Hypothalamus (tissue), 51 donors: Measurements from ENCODE around the gene ROBO1.
"Not testable (repeated sequence)": the region's sequence is repeated elsewhere in the genome, so short reads cannot be mapped to it uniquely, and the experiment has no call there.

Experiments used
- DNase-seq, 51 donors: peaks; one replicate each; lab custom pipeline; 2025; lab: John Stamatoyannopoulos, UW

ROBO1 gene

GRCh38 chr3:78894787-78895186 lies 873.0 kb downstream of the ROBO1 start:
- peak in 2 of 51 donors; percentile 16 to 31 for DNase-seq

GRCh38 chr3:78893161-78893560 lies 874.6 kb downstream of the ROBO1 start:
- no peak for DNase-seq

DNA sequence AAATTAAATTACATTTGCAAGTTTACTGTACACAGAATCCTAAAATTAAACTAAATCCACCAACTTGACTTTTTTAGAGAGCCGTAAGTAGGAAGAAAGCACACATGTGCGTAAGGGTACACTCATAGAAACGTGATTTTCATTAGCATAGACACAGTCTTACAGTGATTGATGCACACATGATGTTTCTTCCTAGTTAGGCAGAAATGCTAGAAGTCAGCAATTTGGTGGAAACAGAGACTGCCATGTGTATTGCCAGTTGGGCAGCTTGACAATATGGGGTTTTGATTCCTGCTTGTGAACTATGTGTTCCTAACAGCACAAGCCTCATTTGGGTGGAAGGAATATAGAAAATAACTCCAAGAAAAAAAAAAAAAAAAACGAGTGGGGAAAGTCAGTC lies 878.5 kb downstream of the ROBO1 start:
- DNase-seq, result no peak

DNA sequence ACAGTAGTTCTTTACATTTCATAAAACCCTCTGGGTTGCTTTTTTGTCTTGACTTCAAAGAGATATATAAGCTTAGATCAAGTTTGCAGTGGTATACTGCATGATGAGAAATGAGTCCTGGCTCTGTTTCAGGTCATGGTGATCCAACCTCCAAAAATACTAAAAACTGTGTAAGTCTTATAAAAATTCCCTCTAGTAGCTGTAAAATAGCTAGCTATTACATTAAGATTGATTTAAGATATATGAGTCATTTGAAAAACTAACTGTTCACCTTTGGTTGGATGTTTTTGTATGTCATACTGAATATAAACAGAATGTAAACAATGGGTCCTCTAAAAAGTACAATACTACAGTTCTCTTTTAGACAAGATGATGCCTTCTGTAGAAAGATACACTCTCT lies 879.2 kb downstream of the ROBO1 start:
- no peak for DNase-seq

DNA sequence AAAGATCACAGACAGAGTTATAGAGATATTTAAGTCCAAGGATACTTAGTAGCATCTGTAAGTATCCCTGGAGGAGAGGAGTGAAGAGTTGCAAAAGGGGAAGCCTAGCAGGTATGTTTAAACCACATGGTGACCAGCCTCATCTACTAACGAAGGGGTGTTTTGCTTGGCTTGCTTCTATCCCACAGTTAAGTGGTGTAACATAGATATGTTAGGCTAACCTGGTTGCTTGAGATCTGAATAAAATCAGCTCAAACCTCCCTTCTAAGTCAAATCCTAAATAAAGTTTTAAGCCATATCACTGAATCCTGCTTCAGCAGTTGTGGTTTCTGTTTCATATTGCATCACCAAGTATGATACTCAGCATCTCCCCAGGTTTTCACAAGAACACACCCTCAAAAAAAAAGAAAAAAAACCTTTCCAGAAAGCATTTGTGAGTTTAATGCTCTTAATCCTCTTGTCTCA lies 880.2 kb downstream of the ROBO1 start:
- DNase-seq, result no peak

GRCh38 chr3:78887029-78887428 lies 880.8 kb downstream of the ROBO1 start:
- DNase-seq, result no peak

- not testable (repeated sequence) for DNase-seq
Measured at GRCh38 chr3:78884567-78884966, 883.2 kb downstream of the ROBO1 start.

- no peak for DNase-seq
Measured at GRCh38 chr3:78882251-78882650, 885.5 kb downstream of the ROBO1 start.

- no peak for DNase-seq
Measured at GRCh38 chr3:78881501-78881900, 886.3 kb downstream of the ROBO1 start.

DNA sequence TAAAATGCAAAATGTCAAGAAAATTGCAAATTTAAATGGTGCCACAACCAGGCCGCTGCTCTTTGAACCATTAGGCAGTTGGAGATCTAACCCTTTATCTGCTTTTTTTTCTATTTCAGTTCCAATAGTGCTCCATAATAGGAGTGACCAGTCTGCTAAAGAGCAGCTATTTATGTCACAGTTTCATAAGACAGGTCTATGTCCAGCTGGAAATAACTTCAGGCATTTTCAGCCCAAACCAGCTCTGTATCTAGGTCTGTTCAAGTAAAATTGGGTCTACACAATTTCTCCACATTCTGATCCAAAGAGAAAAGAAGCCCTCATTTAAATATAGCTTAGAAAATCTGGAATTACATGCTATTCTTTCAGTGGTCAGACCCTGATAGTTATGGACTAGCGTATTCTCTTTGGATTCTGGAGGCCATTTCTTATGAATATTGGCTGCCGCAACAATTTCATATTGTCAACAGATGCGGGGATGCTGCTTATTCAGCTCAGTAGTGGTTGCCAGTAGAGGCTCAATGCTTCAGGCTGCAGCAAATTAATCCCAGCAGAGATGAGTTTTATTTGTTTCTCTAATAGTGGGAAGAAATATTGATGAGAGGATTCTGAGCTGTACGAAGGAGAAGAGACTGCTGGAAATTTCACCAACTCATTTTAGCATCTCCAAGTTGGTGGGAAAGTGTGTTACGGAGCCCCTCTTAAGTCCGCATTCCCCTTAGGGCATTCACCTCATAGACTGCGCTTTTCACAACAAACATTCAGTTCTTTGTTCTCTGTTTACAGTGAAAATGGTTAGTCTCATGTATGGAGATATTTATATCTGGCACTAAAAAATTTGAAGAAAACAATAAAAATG lies 887.0 kb downstream of the ROBO1 start:
- DNase-seq, result peak in 1 of 51 donors; percentile 81

GRCh38 chr3:78879295-78879860 lies 888.4 kb downstream of the ROBO1 start:
- DNase-seq, result no peak

- no peak for DNase-seq
Measured at GRCh38 chr3:78878789-78879188, 889.0 kb downstream of the ROBO1 start.

GRCh38 chr3:78878011-78878410 lies 889.8 kb downstream of the ROBO1 start:
- no peak for DNase-seq

DNA sequence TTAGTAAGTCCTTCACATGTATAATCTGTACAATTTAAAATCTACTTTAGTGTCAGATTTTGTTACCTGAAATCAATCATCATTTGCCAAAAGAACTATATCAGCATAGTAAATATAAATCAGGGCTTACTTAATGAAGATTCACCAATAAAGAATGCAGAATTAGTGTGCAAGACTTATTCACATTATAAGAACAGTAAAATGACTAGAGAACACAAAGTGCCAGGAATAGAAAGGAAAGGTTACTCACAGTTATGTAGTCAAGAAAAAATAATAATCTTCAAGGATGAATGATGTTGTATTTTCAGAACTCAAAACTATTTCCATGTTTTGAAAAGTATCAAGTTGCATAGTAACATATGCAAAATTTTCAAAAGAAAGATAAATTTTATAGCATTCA lies 891.9 kb downstream of the ROBO1 start:
- no peak for DNase-seq

DNA sequence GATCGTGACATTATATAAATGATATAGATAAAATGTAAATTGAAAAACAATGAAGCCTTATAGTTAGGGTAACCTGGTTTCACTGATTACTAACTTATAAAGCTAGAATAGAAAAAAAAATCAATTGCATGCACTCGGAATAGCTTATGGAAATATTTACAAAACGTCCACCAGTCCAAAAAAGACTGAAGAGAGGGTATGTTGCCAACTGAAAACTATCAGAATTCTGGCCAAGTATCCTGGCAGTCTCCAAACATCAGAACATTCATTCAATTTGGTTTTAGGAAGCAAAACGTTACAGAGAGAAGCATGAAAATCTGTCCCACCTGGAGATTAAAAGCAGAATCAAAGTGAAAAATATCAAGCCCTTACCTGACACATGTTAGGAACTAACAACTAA lies 892.4 kb downstream of the ROBO1 start:
- no peak for DNase-seq

GRCh38 chr3:78873641-78874040 lies 894.2 kb downstream of the ROBO1 start:
- DNase-seq, result no peak

- peak in 2 of 51 donors; percentile 30 to 36 for DNase-seq
Measured at GRCh38 chr3:78872195-78872594, 895.6 kb downstream of the ROBO1 start.

GRCh38 chr3:78871048-78871447 lies 896.8 kb downstream of the ROBO1 start:
- peak in 1 of 51 donors; percentile 11 for DNase-seq

GRCh38 chr3:78870484-78870883 lies 897.3 kb downstream of the ROBO1 start:
- no peak for DNase-seq

DNA sequence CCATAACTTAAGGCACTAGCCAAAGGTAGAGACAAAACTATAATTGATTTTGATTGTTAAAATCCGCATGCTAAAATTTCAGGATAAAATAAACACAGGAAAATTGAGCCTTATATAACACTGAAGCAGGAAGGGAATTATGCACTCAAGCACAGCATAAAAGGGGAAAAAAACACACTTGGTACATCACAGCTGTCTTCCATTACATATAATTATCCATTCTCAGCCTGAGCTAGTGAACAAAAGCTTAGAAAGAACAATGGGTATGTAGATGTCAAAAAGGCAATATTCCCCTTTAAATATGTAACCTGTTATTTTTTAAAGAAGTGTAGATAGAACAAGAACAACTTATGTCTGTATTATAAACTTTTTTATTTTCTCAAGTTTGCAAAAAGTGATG lies 899.2 kb downstream of the ROBO1 start:
- no peak for DNase-seq

- peak in 1 of 51 donors; percentile 21 for DNase-seq
Measured at GRCh38 chr3:78867409-78868372, 900.1 kb downstream of the ROBO1 start.
